Erythroblast (primary cell): Measurements from ENCODE around the gene BICD2.

Experiments used
- GATA1 ChIP-seq: IDR thresholded peaks from 2 replicates; pipeline ENCODE4 v1.6.1; 2011; ENCODE audit warnings: low read depth, mild to moderate bottlenecking, control low read depth, low read length, moderate library complexity
- POLR2A ChIP-seq: IDR thresholded peaks from 2 replicates; pipeline ENCODE4 v1.6.1; 2011; ENCODE audit warnings: mild to moderate bottlenecking, low read length

DNA sequence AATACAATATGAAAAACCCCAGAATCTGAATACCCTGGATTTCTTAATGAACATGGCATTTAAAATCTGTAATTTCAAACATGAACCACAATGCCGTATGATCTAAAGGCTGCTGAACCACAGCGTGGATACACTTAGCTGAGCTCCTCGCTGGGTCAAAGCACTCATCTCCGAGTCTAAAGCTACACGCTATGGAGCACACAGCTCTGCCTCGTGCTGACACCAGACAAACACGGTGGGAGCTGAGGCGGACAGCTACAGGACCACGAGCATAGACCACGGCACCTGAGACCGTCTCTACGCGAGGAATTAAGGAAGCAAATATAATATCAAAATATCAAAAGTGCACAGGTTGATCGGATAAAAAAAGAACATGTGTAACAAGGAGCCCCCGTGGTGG lies 51.9 kb downstream of the BICD2 start:
- TF ChIP-seq POLR2A: no peak
- no peak for TF ChIP-seq GATA1
